ENCODE data around the gene HEPACAM. TPM values are rescaled to one million over a fixed set of nuclear protein-coding genes. Genes with fewer than 3 reads are reported as not detected.

The HEPACAM gene
- total and polyA plus RNA-seq, 3 donors from 2014 or later = 0.24 to 0.75 (median 0.25) TPM

GRCh38 chr11:124893781-124894401 is 42.0 kb downstream of the HEPACAM start:
- H3K9me3 ChIP-seq = no peaks in the 10 kb centered on the region
- H3K27ac ChIP-seq = no peak overlapping the region
- H3K27me3 ChIP-seq = no peaks in the 10 kb centered on the region
- no peak overlapping the region for H3K4me3 ChIP-seq
- H3K36me3 ChIP-seq (ENCODE audit: low read depth, missing control alignments) = no peaks in the 10 kb centered on the region
- peaks cover 43% of the 10 kb centered on the region for H3K4me1 ChIP-seq
- no peak for DNase-seq
- 81 to 88% methylated on average over 12 to 14 of the region's 14 CpGs for WGBS, 2 donors
- TF ChIP-seq POLR2A (IDR thresholded peaks at IDR 0.05) = no peak
- TF ChIP-seq, protein P1, sequence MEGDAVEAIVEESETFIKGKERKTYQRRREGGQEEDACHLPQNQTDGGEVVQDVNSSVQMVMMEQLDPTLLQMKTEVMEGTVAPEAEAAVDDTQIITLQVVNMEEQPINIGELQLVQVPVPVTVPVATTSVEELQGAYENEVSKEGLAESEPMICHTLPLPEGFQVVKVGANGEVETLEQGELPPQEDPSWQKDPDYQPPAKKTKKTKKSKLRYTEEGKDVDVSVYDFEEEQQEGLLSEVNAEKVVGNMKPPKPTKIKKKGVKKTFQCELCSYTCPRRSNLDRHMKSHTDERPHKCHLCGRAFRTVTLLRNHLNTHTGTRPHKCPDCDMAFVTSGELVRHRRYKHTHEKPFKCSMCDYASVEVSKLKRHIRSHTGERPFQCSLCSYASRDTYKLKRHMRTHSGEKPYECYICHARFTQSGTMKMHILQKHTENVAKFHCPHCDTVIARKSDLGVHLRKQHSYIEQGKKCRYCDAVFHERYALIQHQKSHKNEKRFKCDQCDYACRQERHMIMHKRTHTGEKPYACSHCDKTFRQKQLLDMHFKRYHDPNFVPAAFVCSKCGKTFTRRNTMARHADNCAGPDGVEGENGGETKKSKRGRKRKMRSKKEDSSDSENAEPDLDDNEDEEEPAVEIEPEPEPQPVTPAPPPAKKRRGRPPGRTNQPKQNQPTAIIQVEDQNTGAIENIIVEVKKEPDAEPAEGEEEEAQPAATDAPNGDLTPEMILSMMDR (IDR thresholded peaks at IDR 0.05) = no peak
- intact Hi-C loops (cut with DNase I; ENCODE audit: low total_unique reads) = no loop called here

- H3K4me3 ChIP-seq = no peak overlapping the region
- H3K36me3 ChIP-seq (ENCODE audit: low read depth, missing control alignments) = no peaks in the 10 kb centered on the region
- no peaks in the 10 kb centered on the region for H3K27me3 ChIP-seq
- peak; percentile 48 for DNase-seq
- H3K4me1 ChIP-seq = peaks cover 34% of the 10 kb centered on the region
- 43 to 66% methylated on average over 9 of the region's 9 CpGs for WGBS, 2 donors
- no peak for TF ChIP-seq POLR2A (IDR thresholded peaks at IDR 0.05)
- TF ChIP-seq, protein P1 (IDR thresholded peaks at IDR 0.05) = no peak
- H3K9me3 ChIP-seq = no peaks in the 10 kb centered on the region
- H3K27ac ChIP-seq = peak overlapping the region; percentile 39 to 76
- intact Hi-C loops (cut with DNase I; ENCODE audit: low total_unique reads) = no loop called here
Measured at GRCh38 chr11:124892750-124893454, 42.9 kb downstream of the HEPACAM start.

GRCh38 chr11:124892146-124892545 is 43.7 kb downstream of the HEPACAM start:
- Histone ChIP-seq H3K9me3 (no peaks in the 10 kb centered on the region), H3K4me1 (peaks cover 26% of the 10 kb centered on the region), H3K36me3 (ENCODE audit: low read depth, missing control alignments) (no peaks in the 10 kb centered on the region), H3K27me3 (no peaks in the 10 kb centered on the region), H3K27ac (peak overlapping the region in 1 of 2 donors; percentile 76), H3K4me3 (no peak overlapping the region)
- intact Hi-C loops (cut with DNase I; ENCODE audit: low total_unique reads) = no loop called here
- no peak for DNase-seq
- TF ChIP-seq POLR2A (IDR thresholded peaks at IDR 0.05) = no peak
- TF ChIP-seq, protein P1 (IDR thresholded peaks at IDR 0.05) = no peak
- 83 to 84% methylated on average over 2 of the region's 2 CpGs for WGBS, 2 donors

GRCh38 chr11:124891373-124891861 is 44.4 kb downstream of the HEPACAM start:
- Histone ChIP-seq H3K4me1 (peaks cover 22% of the 10 kb centered on the region), H3K27ac (peak overlapping the region in 1 of 2 donors; percentile 76), H3K9me3 (no peaks in the 10 kb centered on the region), H3K4me3 (no peak overlapping the region), H3K36me3 (ENCODE audit: low read depth, missing control alignments) (no peaks in the 10 kb centered on the region), H3K27me3 (no peaks in the 10 kb centered on the region)
- DNase-seq = no peak
- intact Hi-C loops (cut with DNase I; ENCODE audit: low total_unique reads) = no loop called here
- 31 to 40% methylated on average over 5 to 12 of the region's 12 CpGs for WGBS, 2 donors
- TF ChIP-seq, protein P1 (IDR thresholded peaks at IDR 0.05) = no peak
- TF ChIP-seq POLR2A (IDR thresholded peaks at IDR 0.05) = no peak
